Measurements from ENCODE around the gene ST3GAL5. TPM values are rescaled to one million over a fixed set of nuclear protein-coding genes. Genes with fewer than 3 reads are reported as not detected.

ST3GAL5 gene
- total RNA-seq, 2 experiments from 2014 or later: 9.6 to 11.5 TPM

GRCh38 chr2:85854897-85855296 is 33.9 kb downstream of the ST3GAL5 start:
- ChIA-PET CTCF (interaction anchor here (1.7 kb wide), 2 partner anchors 12 to 34 kb away, joined by 5 to 11 read pairs; partner anchors contain the start of gene ST3GAL5), POLR2A (no interaction called here)
- Mint-ChIP-seq H3K9me3 (peaks cover 10% of the 10 kb centered on the region), H3K4me3 (no peak overlapping the region), H3K27ac (peak overlapping the region; percentile 98), H3K4me1 (ENCODE audit: low read depth) (peaks cover 62% of the 10 kb centered on the region), H3K36me3 (peaks cover 19% of the 10 kb centered on the region), H3K27me3 (no peaks in the 10 kb centered on the region)
- DNase-seq: no peak
- intact Hi-C loops (cut with micrococcal nuclease): loop anchor here (10.0 kb wide), 1 partner anchor 340 kb away; the partner anchor contains the start of genes IMMT and MRPL35

GRCh38 chr2:85854166-85854509 is 34.7 kb downstream of the ST3GAL5 start:
- H3K27ac Mint-ChIP-seq: peak overlapping the region; percentile 98
- POLR2A ChIA-PET: interaction anchor here (0.7 to 1.5 kb wide), 2 partner anchors 13 to 182 kb away, joined by 3 to 9 read pairs; no protein-coding TSS in a partner anchor
- CTCF ChIA-PET: interaction anchor here (1.4 to 1.7 kb wide), 4 partner anchors 9 to 34 kb away, joined by 3 to 11 read pairs (median 6); partner anchors contain the start of gene ST3GAL5
- peaks cover 66% of the 10 kb centered on the region for H3K4me1 Mint-ChIP-seq (ENCODE audit: low read depth)
- DNase-seq: peak; percentile 28
- no peaks in the 10 kb centered on the region for H3K27me3 Mint-ChIP-seq
- H3K4me3 Mint-ChIP-seq: peak overlapping the region; percentile 77
- peaks cover 10% of the 10 kb centered on the region for H3K9me3 Mint-ChIP-seq
- H3K36me3 Mint-ChIP-seq: peaks cover 19% of the 10 kb centered on the region
- intact Hi-C loops (cut with micrococcal nuclease): loop anchor here (10.0 kb wide), 1 partner anchor 341 kb away; the partner anchor contains the start of genes IMMT and MRPL35

- Mint-ChIP-seq H3K27ac (peak overlapping the region; percentile 98), H3K9me3 (peaks cover 10% of the 10 kb centered on the region), H3K36me3 (peaks cover 15% of the 10 kb centered on the region), H3K4me1 (ENCODE audit: low read depth) (peaks cover 66% of the 10 kb centered on the region), H3K27me3 (no peaks in the 10 kb centered on the region), H3K4me3 (peak overlapping the region; percentile 77)
- ChIA-PET CTCF (interaction anchor here (0.6 to 1.7 kb wide), 5 partner anchors 9 to 169 kb away, joined by 3 to 11 read pairs (median 5); partner anchors contain the start of gene ST3GAL5), POLR2A (interaction anchor here (0.7 to 1.5 kb wide), 3 partner anchors 13 to 769 kb away, joined by 3 to 9 read pairs (median 3); no protein-coding TSS in a partner anchor)
- peak; percentile 50 for DNase-seq
- intact Hi-C loops (cut with micrococcal nuclease): loop anchor here (2.0 to 10.0 kb wide), 4 partner anchors 23 to 341 kb away; partner anchors contain the start of genes IMMT and MRPL35
Measured at GRCh38 chr2:85853499-85854165, 35.2 kb downstream of the ST3GAL5 start.

GRCh38 chr2:85852937-85853498 is 35.8 kb downstream of the ST3GAL5 start:
- intact Hi-C loops (cut with micrococcal nuclease): loop anchor here (2.0 to 10.0 kb wide), 4 partner anchors 22 to 342 kb away; partner anchors contain the start of genes IMMT and MRPL35
- CTCF ChIA-PET: interaction anchor here (0.6 to 4.2 kb wide), 6 partner anchors 8 to 169 kb away, joined by 3 to 30 read pairs (median 5); partner anchors contain the start of gene ST3GAL5
- Mint-ChIP-seq H3K36me3 (peaks cover 14% of the 10 kb centered on the region), H3K4me3 (peak overlapping the region; percentile 77), H3K27ac (peak overlapping the region; percentile 98), H3K9me3 (peaks cover 10% of the 10 kb centered on the region), H3K4me1 (ENCODE audit: low read depth) (peaks cover 71% of the 10 kb centered on the region), H3K27me3 (no peaks in the 10 kb centered on the region)
- peak; percentile 69 for DNase-seq
- POLR2A ChIA-PET: interaction anchor here (0.7 to 1.5 kb wide), 4 partner anchors 14 to 770 kb away, joined by 3 to 9 read pairs (median 3); no protein-coding TSS in a partner anchor

- intact Hi-C loops (cut with micrococcal nuclease): loop anchor here (2.0 to 10.0 kb wide), 4 partner anchors 21 to 343 kb away; partner anchors contain the start of genes IMMT and MRPL35
- ChIA-PET POLR2A (interaction anchor here (0.7 to 1.5 kb wide), 3 partner anchors 26 to 184 kb away, joined by 3 to 9 read pairs (median 4); no protein-coding TSS in a partner anchor), CTCF (interaction anchor here (0.7 to 4.2 kb wide), 11 partner anchors 7 to 228 kb away, joined by 3 to 30 read pairs (median 4); partner anchors contain the start of gene ST3GAL5)
- H3K27me3 Mint-ChIP-seq: no peaks in the 10 kb centered on the region
- peak overlapping the region; percentile 77 for H3K4me3 Mint-ChIP-seq
- H3K36me3 Mint-ChIP-seq: peaks cover 12% of the 10 kb centered on the region
- H3K9me3 Mint-ChIP-seq: peaks cover 10% of the 10 kb centered on the region
- H3K4me1 Mint-ChIP-seq (ENCODE audit: low read depth): peaks cover 67% of the 10 kb centered on the region
- DNase-seq: no peak
- peak overlapping the region; percentile 98 for H3K27ac Mint-ChIP-seq
Measured at GRCh38 chr2:85852152-85852840, 36.5 kb downstream of the ST3GAL5 start.

- peaks cover 69% of the 10 kb centered on the region for H3K4me1 Mint-ChIP-seq (ENCODE audit: low read depth)
- intact Hi-C loops (cut with micrococcal nuclease): loop anchor here (2.0 to 10.0 kb wide), 5 partner anchors 13 to 343 kb away; partner anchors contain the start of genes IMMT and MRPL35
- CTCF ChIA-PET: interaction anchor here (0.6 to 4.2 kb wide), 11 partner anchors 8 to 229 kb away, joined by 3 to 30 read pairs (median 4); partner anchors contain the start of gene ST3GAL5
- peak overlapping the region; percentile 77 for H3K4me3 Mint-ChIP-seq
- H3K9me3 Mint-ChIP-seq: peaks cover 10% of the 10 kb centered on the region
- peak overlapping the region; percentile 98 for H3K27ac Mint-ChIP-seq
- POLR2A ChIA-PET: interaction anchor here (1.1 to 1.3 kb wide), 2 partner anchors 35 to 36 kb away, joined by 4 to 5 read pairs; no protein-coding TSS in a partner anchor
- peaks cover 13% of the 10 kb centered on the region for H3K36me3 Mint-ChIP-seq
- H3K27me3 Mint-ChIP-seq: no peaks in the 10 kb centered on the region
- peak; percentile 41 for DNase-seq
Measured at GRCh38 chr2:85851253-85852151, 37.3 kb downstream of the ST3GAL5 start.

- H3K36me3 Mint-ChIP-seq: peaks cover 13% of the 10 kb centered on the region
- no peak overlapping the region for H3K4me3 Mint-ChIP-seq
- ChIA-PET POLR2A (interaction anchor here (1.1 kb wide), 1 partner anchor 36 kb away, joined by 5 read pairs; no protein-coding TSS in a partner anchor), CTCF (interaction anchor here (0.6 to 4.2 kb wide), 5 partner anchors 20 to 444 kb away, joined by 3 to 30 read pairs (median 6); partner anchors contain the start of gene ST3GAL5)
- H3K9me3 Mint-ChIP-seq: peaks cover 10% of the 10 kb centered on the region
- no peaks in the 10 kb centered on the region for H3K27me3 Mint-ChIP-seq
- peak overlapping the region; percentile 13 for H3K27ac Mint-ChIP-seq
- intact Hi-C loops (cut with micrococcal nuclease): loop anchor here (2.0 to 10.0 kb wide), 2 partner anchors 14 to 344 kb away; partner anchors contain the start of genes IMMT and MRPL35
- DNase-seq: no peak
- H3K4me1 Mint-ChIP-seq (ENCODE audit: low read depth): peaks cover 68% of the 10 kb centered on the region
Measured at GRCh38 chr2:85850451-85850850, 38.3 kb downstream of the ST3GAL5 start.

GRCh38 chr2:85847051-85847588 is 41.7 kb downstream of the ST3GAL5 start:
- peaks cover 35% of the 10 kb centered on the region for H3K4me1 Mint-ChIP-seq (ENCODE audit: low read depth)
- intact Hi-C loops (cut with micrococcal nuclease): no loop called here
- no peak for DNase-seq
- no peak overlapping the region for H3K27ac Mint-ChIP-seq
- H3K36me3 Mint-ChIP-seq: peaks cover 15% of the 10 kb centered on the region
- ChIA-PET POLR2A (no interaction called here), CTCF (interaction anchor here (1.1 kb wide), 1 partner anchor 10 kb away, joined by 3 read pairs; no protein-coding TSS in a partner anchor)
- H3K4me3 Mint-ChIP-seq: no peak overlapping the region
- H3K27me3 Mint-ChIP-seq: no peaks in the 10 kb centered on the region
- peaks cover 4% of the 10 kb centered on the region for H3K9me3 Mint-ChIP-seq

GRCh38 chr2:85846411-85846810 is 42.4 kb downstream of the ST3GAL5 start:
- DNase-seq: no peak
- H3K27ac Mint-ChIP-seq: no peak overlapping the region
- H3K9me3 Mint-ChIP-seq: peaks cover 4% of the 10 kb centered on the region
- H3K27me3 Mint-ChIP-seq: no peaks in the 10 kb centered on the region
- no peak overlapping the region for H3K4me3 Mint-ChIP-seq
- peaks cover 28% of the 10 kb centered on the region for H3K4me1 Mint-ChIP-seq (ENCODE audit: low read depth)
- ChIA-PET POLR2A (no interaction called here), CTCF (no interaction called here)
- H3K36me3 Mint-ChIP-seq: peaks cover 19% of the 10 kb centered on the region
- intact Hi-C loops (cut with micrococcal nuclease): no loop called here

- peaks cover 18% of the 10 kb centered on the region for H3K4me1 Mint-ChIP-seq (ENCODE audit: low read depth)
- H3K36me3 Mint-ChIP-seq: peaks cover 23% of the 10 kb centered on the region
- POLR2A ChIA-PET: interaction anchor here (0.9 to 1.2 kb wide), 2 partner anchors 16 to 192 kb away, joined by 3 read pairs; no protein-coding TSS in a partner anchor
Measured at GRCh38 chr2:85844486-85844885, 44.3 kb downstream of the ST3GAL5 start.

More at GRCh38 chr2:85844486-85844885, 44.3 kb downstream of the ST3GAL5 start:
- CTCF ChIA-PET: interaction anchor here (1.1 to 1.9 kb wide), 3 partner anchors 9 to 45 kb away, joined by 3 to 6 read pairs (median 5); no protein-coding TSS in a partner anchor
- Mint-ChIP-seq H3K27ac (no peak overlapping the region), H3K9me3 (peaks cover 4% of the 10 kb centered on the region), H3K27me3 (no peaks in the 10 kb centered on the region), H3K4me3 (no peak overlapping the region)
- intact Hi-C loops (cut with micrococcal nuclease): no loop called here
- no peak for DNase-seq
